OCI-LY1 (cell line): ENCODE data around the gene INSR.

Experiments used
- H2AFZ ChIP-seq: fragments of 200-600 bp; sonication (generic), shearing (Covaris generic); 2 replicates; pipeline ENCODE4 v1.6.0; 2014; ENCODE audit warnings: antibody characterized with exemption, mild to moderate bottlenecking, low read length
- H3F3A ChIP-seq: fragments of 200-600 bp; sonication (generic), shearing (Covaris generic); 2 replicates; pipeline ENCODE4 v1.6.0; 2014; ENCODE audit warnings: mild to moderate bottlenecking, antibody characterized with exemption, low read length, moderate library complexity; ENCODE audit not compliant: insufficient read depth
- H3K27ac ChIP-seq: fragments of 200-600 bp; sonication (generic); 2 replicates; pipeline ENCODE4 v1.5.1; 2014; ENCODE audit warnings: low read length, mixed run types, mild to moderate bottlenecking, low read depth; ENCODE audit not compliant: poor library complexity, severe bottlenecking
- H3K27me3 ChIP-seq: fragments of 200-600 bp; sonication (generic); 2 replicates; pipeline ENCODE4 v1.6.0; 2014; ENCODE audit warnings: antibody characterized with exemption, mild to moderate bottlenecking, low read length, moderate library complexity; ENCODE audit not compliant: insufficient read depth
- H3K36me3 ChIP-seq: fragments of 200-600 bp; sonication (generic); 2 replicates; pipeline ENCODE4 v1.6.1; 2014; ENCODE audit warnings: mild to moderate bottlenecking, antibody characterized with exemption, low read length, moderate library complexity, mixed read lengths; ENCODE audit not compliant: insufficient read depth
- H3K4me1 ChIP-seq: fragments of 200-600 bp; sonication (generic); 2 replicates; pipeline ENCODE4 v1.5.1; 2014; ENCODE audit warnings: mild to moderate bottlenecking, low read length, moderate library complexity; ENCODE audit not compliant: insufficient read depth, severe bottlenecking
- H3K4me2 ChIP-seq: fragments of 200-600 bp; sonication (generic), shearing (Covaris generic); 2 replicates; pipeline ENCODE4 v1.6.1; 2014; ENCODE audit warnings: low read length
- H3K4me3 ChIP-seq: fragments of 200-600 bp; sonication (generic); 2 replicates; pipeline ENCODE4 v1.5.1; 2014; ENCODE audit warnings: low read length, low read depth, mild to moderate bottlenecking, mixed read lengths; ENCODE audit not compliant: poor library complexity, severe bottlenecking
- H3K79me2 ChIP-seq: fragments of 200-600 bp; shearing (Covaris generic); 2 replicates; pipeline ENCODE4 v1.6.1; 2016; ENCODE audit warnings: mixed run types, low read length, mixed read lengths; ENCODE audit not compliant: insufficient read depth
- H3K9ac ChIP-seq: fragments of 200-600 bp; sonication (generic), shearing (Covaris generic); 2 replicates; pipeline ENCODE4 v1.6.1; 2014; ENCODE audit warnings: mild to moderate bottlenecking, low read length, mixed read lengths
- H3K9me2 ChIP-seq: fragments of 200-600 bp; sonication (generic), shearing (Covaris generic); 2 replicates; pipeline ENCODE4 v1.6.1; 2014; ENCODE audit warnings: low read depth, mild to moderate bottlenecking, low read length, mixed read lengths
- H3K9me3 ChIP-seq: fragments of 200-600 bp; shearing (Covaris generic); 2 replicates; pipeline ENCODE4 v1.6.1; 2014; ENCODE audit warnings: low read length, mixed read lengths
- H4K20me1 ChIP-seq: fragments of 200-600 bp; sonication (generic), shearing (Covaris generic); 2 replicates; pipeline ENCODE4 v1.6.0; 2016; ENCODE audit warnings: mild to moderate bottlenecking, low read length; ENCODE audit not compliant: insufficient read depth
- CTCF ChIP-seq: fragments of 200-600 bp; sonication (generic), shearing (Covaris generic); IDR thresholded peaks from 2 replicates; pipeline ENCODE4 v1.5.1; 2017; ENCODE audit warnings: mild to moderate bottlenecking, antibody characterized with exemption, low read length, moderate library complexity, mixed read lengths
- EZH2 ChIP-seq: fragments of 200-600 bp; sonication (generic), shearing (Covaris generic); IDR thresholded peaks from 2 replicates; pipeline ENCODE4 v1.8.0; 2017; ENCODE audit warnings: borderline replicate concordance, mixed run types, mild to moderate bottlenecking, antibody characterized with exemption, low read length, moderate library complexity, mixed read lengths

The INSR gene

GRCh38 chr19:7337380-7338194 is 43.4 kb upstream of the INSR start:
- H3K4me3 ChIP-seq = peak overlapping the region; percentile 14
- H2AFZ ChIP-seq = no peak overlapping the region
- peak overlapping the region; percentile 95 for H3K27ac ChIP-seq
- H3K27me3 ChIP-seq = no peaks in the 10 kb centered on the region
- no peaks in the 10 kb centered on the region for H3K9me3 ChIP-seq
- 0 out of 2 replicates have a peak, but pooled peaks cover 5% of the 10 kb centered on the region for H3F3A ChIP-seq
- H3K79me2 ChIP-seq = no peaks in the 10 kb centered on the region
- H3K36me3 ChIP-seq = no peaks in the 10 kb centered on the region
- H3K4me1 ChIP-seq = peaks cover 61% of the 10 kb centered on the region
- no peaks in the 10 kb centered on the region for H4K20me1 ChIP-seq
- H3K9me2 ChIP-seq = no peaks in the 10 kb centered on the region
- peak overlapping the region; percentile 39; the same call in 1 of the 2 replicates for H3K9ac ChIP-seq
- no peak for TF ChIP-seq EZH2
- TF ChIP-seq CTCF = peak; percentile 39; the same call in 1 of the 2 replicates
- peak overlapping the region; percentile 58 for H3K4me2 ChIP-seq

- H3K27ac ChIP-seq = peak overlapping the region; percentile 95
- no peaks in the 10 kb centered on the region for H3K36me3 ChIP-seq
- no peaks in the 10 kb centered on the region for H3K9me2 ChIP-seq
- no peaks in the 10 kb centered on the region for H4K20me1 ChIP-seq
- peak overlapping the region; percentile 58 for H3K4me2 ChIP-seq
- no peak overlapping the region for H3K4me3 ChIP-seq
- peaks cover 61% of the 10 kb centered on the region for H3K4me1 ChIP-seq
- no peaks in the 10 kb centered on the region for H3K9me3 ChIP-seq
- H3K79me2 ChIP-seq = no peaks in the 10 kb centered on the region
- no peaks in the 10 kb centered on the region for H3K27me3 ChIP-seq
- H3K9ac ChIP-seq = peak overlapping the region; percentile 39; the same call in 1 of the 2 replicates
- H2AFZ ChIP-seq = no peak overlapping the region
- TF ChIP-seq CTCF = no peak
- no peak for TF ChIP-seq EZH2
- 0 out of 2 replicates have a peak, but pooled peaks cover 5% of the 10 kb centered on the region for H3F3A ChIP-seq
Measured at GRCh38 chr19:7336321-7336973, 42.2 kb upstream of the INSR start.

- no peaks in the 10 kb centered on the region for H3K9me3 ChIP-seq
- H3K4me2 ChIP-seq = no peak overlapping the region
- TF ChIP-seq EZH2 (no peak), CTCF (no peak)
- no peaks in the 10 kb centered on the region for H3K9me2 ChIP-seq
- H3K27me3 ChIP-seq = no peaks in the 10 kb centered on the region
- no peak overlapping the region for H3K9ac ChIP-seq
- H3K27ac ChIP-seq = peak overlapping the region; percentile 61
- no peak overlapping the region for H2AFZ ChIP-seq
- H3K4me3 ChIP-seq = no peak overlapping the region
- no peaks in the 10 kb centered on the region for H3K79me2 ChIP-seq
- 0 out of 2 replicates have a peak, but pooled peaks cover 5% of the 10 kb centered on the region for H3F3A ChIP-seq
- no peaks in the 10 kb centered on the region for H3K36me3 ChIP-seq
- peaks cover 39% of the 10 kb centered on the region for H3K4me1 ChIP-seq
- no peaks in the 10 kb centered on the region for H4K20me1 ChIP-seq
Measured at GRCh38 chr19:7333198-7334118, 39.2 kb upstream of the INSR start.
